ENCODE results near the gene SLC26A11.

- TF ChIP-seq CTCF (optimal IDR thresholded peaks at IDR 0.05 in 1 of 3, IDR thresholded peaks at IDR 0.05 in 1 of 3, conservative IDR thresholded peaks at IDR 0.05 in 1 of 3; ENCODE audit: extremely low read depth in 1 of 3, insufficient read depth in 2 of 3, low read length in 3 of 3) (no peak), EZH2 (IDR thresholded peaks at IDR 0.05; ENCODE audit: low read length) (no peak)
Measured at GRCh38 chr17:80260791-80261158, 40.5 kb downstream of the SLC26A11 start, which contains the start of gene RNF213.
